Brain microvascular endothelial cell (primary cell): ENCODE data around the gene RBL2.

Source experiments
- DNase-seq: peaks from one replicate; pipeline ENCODE4 v3.0.0-alpha.2; 2020
- H3K27ac ChIP-seq: fragments of 250-450 bp; sonication (Bioruptor Pico); 2 replicates; pipeline ENCODE4 v1.5.1; 2020; ENCODE audit warnings: mild to moderate bottlenecking, moderate library complexity
- H3K27me3 ChIP-seq: fragments of 250-450 bp; sonication (Bioruptor Pico); replicated peaks from 2 replicates; pipeline ENCODE4 v1.5.1; 2020; ENCODE audit warnings: mild to moderate bottlenecking
- H3K36me3 ChIP-seq: fragments of 250-450 bp; sonication (Bioruptor Pico); replicated peaks from 2 replicates; pipeline ENCODE4 v1.5.1; 2020; ENCODE audit warnings: mild to moderate bottlenecking
- H3K4me3 ChIP-seq: 2 replicates; pipeline ENCODE4 v1.5.1; 2011; ENCODE audit warnings: low read depth, mild to moderate bottlenecking, control low read depth, low read length, moderate library complexity
- CTCF ChIP-seq: IDR thresholded peaks from 2 replicates; pipeline ENCODE4 v1.5.1; 2011; ENCODE audit warnings: low read depth, mild to moderate bottlenecking, moderate library complexity, low read length, control low read depth, inconsistent platforms; ENCODE audit errors: missing control alignments
- in situ Hi-C: cut with HindIII; loops from 2 replicates; pipeline ENCODE4 v1.10.0; 2017; ENCODE audit warnings: low sequenced_read_pairs, low pct_ligation_motif_present

The RBL2 gene

GRCh38 chr16:53435066-53435688 lies 906 bp downstream of the RBL2 start:
- peak overlapping the region; percentile 55 for H3K27ac ChIP-seq
- in situ Hi-C loops = no loop called here
- H3K27me3 ChIP-seq = no peaks in the 10 kb centered on the region
- peak overlapping the region; percentile 90 for H3K4me3 ChIP-seq
- no peak for TF ChIP-seq CTCF
- peak; percentile 83 for DNase-seq
- H3K36me3 ChIP-seq = no peaks in the 10 kb centered on the region

- no peak overlapping the region for H3K27ac ChIP-seq
- no peak for DNase-seq
- TF ChIP-seq CTCF = no peak
- in situ Hi-C loops = no loop called here
- no peaks in the 10 kb centered on the region for H3K27me3 ChIP-seq
- H3K36me3 ChIP-seq = peaks cover 2% of the 10 kb centered on the region
- no peak overlapping the region for H3K4me3 ChIP-seq
These were observed 5.9 kb downstream of the RBL2 start for GRCh38 chr16:53440125-53440524.

- peaks cover 4% of the 10 kb centered on the region for H3K36me3 ChIP-seq
- no peaks in the 10 kb centered on the region for H3K27me3 ChIP-seq
- in situ Hi-C loops = no loop called here
- TF ChIP-seq CTCF = no peak
- H3K4me3 ChIP-seq = no peak overlapping the region
- peak; percentile 4 for DNase-seq
- H3K27ac ChIP-seq = no peak overlapping the region
These were observed 11.3 kb downstream of the RBL2 start for GRCh38 chr16:53445534-53445933.

- in situ Hi-C loops = no loop called here
- Histone ChIP-seq H3K27ac (no peak overlapping the region), H3K4me3 (no peak overlapping the region), H3K36me3 (peaks cover 4% of the 10 kb centered on the region), H3K27me3 (no peaks in the 10 kb centered on the region)
- no peak for DNase-seq
- TF ChIP-seq CTCF = no peak
These were observed 11.8 kb downstream of the RBL2 start for GRCh38 chr16:53446090-53446489.

GRCh38 chr16:53449816-53450517 lies 15.7 kb downstream of the RBL2 start:
- Histone ChIP-seq H3K36me3 (peaks cover 6% of the 10 kb centered on the region), H3K27me3 (no peaks in the 10 kb centered on the region), H3K27ac (no peak overlapping the region), H3K4me3 (no peak overlapping the region)
- in situ Hi-C loops = no loop called here
- TF ChIP-seq CTCF = no peak
- no peak for DNase-seq

GRCh38 chr16:53453928-53454327 lies 19.7 kb downstream of the RBL2 start:
- Histone ChIP-seq H3K27ac (no peak overlapping the region), H3K4me3 (no peak overlapping the region), H3K36me3 (peaks cover 6% of the 10 kb centered on the region), H3K27me3 (no peaks in the 10 kb centered on the region)
- no peak for DNase-seq
- TF ChIP-seq CTCF = no peak
- in situ Hi-C loops = no loop called here
